ENCODE results near the gene DLX5.

The DLX5 gene

DNA sequence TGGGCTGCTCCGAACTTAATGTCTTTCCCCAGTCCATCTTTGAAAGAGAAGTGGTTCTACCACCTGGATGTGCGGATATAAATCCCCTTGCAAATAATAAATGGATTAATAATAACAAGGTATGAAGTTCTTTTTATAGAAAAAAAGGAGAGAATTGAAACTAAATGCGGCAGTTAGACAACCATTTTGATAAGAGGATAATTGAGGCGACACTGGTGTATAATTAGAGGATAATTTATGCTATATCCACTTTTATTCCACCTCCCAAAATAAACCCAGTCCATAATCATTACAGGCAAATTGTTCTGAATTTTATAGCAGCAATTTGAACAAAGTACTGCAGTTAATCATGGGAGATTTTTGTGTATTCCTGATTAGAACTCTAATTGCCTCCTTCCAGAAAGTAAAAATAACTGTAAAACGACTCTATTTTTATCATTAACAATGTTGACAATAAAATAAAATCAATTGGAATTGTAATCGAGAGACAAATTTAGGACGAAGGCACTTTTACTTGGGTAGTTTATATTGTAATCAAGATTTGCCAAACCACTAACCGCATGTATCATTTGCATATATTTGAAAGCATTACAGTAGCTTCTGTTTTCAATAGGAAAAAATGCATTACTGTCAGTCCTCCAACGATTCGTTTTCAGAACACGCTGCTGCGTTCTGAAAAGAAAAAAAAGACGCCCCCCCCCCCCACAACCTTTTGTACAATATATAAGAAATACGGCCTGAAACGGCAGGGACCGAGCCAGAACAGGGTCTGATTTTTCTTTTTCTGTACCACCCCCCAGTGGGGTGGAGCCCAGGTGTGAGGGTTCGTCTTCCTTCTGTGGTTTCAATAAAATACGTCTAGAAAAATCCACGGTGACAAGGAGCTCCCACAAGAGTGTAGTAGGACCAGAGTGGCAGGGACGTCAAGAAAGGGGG lies 20.1 kb downstream of the DLX5 start:
- DNase-seq: no peak

DNA sequence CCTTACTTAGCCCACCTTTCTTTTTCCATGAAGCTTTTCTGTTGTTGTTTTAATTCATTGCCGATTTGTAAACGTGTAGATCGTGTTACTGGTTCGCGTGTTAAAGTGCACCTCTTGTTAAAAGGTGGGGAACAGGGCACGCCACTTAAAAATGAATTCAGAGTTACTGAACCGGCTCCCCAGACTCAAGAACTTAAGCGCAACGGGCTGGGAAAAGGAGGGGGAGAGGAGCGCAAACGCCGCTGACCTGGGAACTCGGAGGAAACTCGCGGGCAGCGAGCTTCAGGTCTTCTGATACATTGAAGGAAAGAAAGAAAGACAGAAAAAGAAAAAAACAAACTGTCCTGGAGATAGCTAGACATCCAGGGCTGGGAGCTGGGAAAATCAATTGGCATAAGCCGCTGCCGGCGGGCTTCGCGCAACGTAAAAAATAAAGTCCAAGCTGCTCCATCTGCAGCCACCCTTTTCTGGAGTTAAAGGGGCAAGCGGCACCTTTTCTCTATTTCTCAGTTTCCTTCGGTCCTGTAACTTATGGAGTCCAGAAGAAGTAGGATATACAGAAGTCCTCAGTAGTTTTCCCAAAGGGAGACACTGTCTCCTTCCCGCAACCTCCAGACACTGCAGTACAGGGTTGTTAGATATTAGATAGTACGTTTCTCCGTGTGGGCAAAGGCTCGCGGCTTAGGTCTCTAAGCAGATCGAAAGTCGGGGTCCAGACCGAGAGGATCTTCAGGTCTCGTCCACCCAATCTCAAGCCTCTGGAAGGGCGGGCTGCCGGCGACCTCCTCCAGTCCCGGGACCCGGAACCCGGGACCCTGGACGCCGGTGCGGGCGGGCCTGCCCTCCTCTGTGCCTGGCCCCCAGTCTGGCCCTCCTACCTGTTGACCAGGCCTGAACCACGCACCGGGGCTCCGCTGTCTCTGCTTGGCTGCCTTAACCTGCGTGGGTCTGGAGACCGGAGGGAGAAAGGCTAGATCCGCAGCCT lies 21.1 kb downstream of the DLX5 start:
- no peak for DNase-seq

DNA sequence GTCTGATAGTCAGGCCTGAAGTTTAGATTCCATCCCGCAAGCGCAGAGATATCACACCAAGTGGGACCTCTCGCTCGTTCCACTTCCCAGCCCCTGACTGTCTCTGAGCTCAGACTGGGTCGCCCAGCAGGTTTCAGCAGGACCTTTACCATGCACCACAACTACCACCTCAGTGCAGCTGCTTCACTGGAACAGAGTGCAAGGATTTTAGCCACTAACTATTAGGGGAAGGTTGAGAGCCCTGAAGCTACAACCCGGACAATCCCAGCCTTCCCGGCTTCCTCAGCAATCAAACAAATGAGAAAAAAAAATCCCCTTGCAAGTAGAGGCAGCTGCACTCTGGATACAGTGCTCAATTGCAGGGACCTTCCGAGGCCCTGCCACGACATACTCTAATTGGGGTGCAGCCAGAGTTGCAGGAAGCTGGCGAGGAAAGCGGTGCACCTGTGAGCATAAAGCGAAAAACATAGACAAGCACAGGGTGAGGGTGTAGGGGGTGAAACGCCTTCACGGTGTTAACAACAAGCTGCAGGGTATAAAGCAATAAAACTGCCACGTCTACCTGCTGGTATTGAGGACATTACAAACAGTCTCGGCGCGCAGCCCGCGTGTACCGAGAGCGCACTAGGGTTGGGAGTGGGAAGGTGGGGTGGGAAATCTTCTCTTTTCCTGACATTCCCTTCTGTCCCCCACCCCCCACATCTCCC lies 21.9 kb downstream of the DLX5 start:
- DNase-seq: no peak

DNA sequence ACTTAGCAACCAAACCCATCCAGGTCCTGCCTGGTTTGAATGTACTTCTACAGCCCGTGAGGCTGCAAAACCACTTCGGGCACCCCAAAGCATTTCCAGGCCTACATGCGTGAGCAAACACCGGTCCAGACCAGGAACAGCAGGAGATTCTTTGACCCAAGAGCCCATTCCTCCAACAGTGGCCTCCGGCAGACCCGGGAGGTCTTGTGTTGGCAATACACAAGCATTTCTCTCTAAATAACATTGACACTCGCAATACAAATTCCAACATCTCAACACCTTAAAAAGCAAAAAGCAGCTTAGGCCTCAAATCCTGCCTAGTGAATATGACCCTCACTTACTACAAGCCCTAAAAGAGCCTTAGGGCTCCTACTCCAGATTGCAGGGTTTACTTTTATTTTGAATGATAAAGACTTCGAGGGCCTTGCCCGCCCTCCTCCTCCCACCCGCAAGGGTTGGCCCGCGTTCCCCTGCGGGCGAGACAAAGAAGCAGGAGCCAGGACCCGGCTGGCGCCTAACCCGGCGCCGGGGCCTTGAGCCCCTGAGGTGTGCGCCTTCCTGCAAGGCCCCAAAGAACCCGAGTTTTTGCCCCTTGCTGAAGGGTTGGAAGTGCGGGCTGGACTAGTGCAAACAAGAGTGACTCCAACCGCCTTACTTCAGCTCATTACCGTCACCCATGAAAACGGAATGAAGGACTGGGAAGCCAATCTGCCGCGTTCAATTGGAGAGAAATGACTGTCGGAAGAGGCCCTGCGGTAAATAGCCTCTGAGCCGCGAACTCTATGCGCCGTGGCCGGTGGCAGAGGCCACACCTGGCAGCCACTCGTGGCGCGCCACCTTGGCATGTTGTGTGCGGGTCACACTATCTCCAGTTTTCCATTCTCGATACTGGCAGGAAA lies 22.7 kb downstream of the DLX5 start:
- no peak for DNase-seq

DNA sequence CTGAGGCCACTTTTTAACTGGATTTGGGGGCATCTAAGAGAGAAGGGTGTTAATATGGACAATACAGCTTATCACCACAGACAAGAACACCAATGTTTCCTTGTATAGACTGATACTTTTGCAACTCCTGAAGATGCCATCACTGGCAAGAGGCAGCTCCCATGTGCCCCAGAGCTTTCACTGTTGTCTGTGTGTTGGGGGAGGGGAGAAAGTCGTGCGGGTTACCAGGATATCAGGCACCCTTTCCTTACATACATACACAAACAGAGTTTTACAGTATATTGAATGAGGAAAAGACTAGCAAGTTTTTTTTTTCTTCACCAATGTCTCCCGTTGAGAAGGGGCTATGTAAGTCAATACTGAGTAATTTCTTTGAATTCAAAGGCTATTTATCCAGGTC lies 23.4 kb downstream of the DLX5 start:
- no peak for DNase-seq

DNA sequence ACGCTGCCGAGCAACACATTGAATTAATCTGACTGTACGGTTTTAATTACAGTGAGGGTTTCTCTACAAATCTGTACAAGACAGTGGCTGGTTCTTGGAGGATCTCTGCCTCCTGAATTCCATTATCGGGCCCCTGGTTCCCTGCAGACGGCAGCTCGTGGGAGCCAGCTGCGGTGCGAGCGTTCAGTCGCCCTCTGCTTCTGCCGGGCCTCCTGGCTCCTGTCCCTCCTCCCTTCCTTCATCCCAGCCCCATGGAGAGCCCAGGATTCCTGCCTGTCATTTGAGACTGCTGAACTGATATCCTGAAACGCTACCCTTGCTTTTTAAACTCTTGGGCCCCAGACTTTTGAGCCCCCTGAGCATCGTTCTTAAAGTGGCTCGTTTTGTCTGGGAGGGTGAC lies 25.9 kb downstream of the DLX5 start:
- no peak for DNase-seq

DNA sequence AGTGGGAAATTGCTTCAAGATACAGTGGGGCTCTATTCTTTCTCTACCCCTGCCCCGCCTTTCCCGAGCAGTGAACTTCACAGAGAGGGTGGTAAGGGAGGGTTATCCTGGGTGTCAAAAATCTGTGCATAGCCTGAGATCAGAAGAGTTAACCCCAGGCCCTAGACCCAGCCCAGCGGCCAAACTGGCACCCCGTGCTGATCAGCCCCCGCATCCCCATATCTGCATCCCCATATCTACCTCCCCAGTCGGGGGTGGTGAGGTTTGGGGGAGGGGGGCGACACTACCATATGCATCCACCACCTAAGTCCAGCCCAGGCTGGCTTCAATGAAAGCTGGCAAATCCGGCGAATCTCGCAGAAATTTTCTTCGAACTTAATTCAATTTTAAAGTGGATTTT lies 26.3 kb downstream of the DLX5 start:
- no peak for DNase-seq

DNA sequence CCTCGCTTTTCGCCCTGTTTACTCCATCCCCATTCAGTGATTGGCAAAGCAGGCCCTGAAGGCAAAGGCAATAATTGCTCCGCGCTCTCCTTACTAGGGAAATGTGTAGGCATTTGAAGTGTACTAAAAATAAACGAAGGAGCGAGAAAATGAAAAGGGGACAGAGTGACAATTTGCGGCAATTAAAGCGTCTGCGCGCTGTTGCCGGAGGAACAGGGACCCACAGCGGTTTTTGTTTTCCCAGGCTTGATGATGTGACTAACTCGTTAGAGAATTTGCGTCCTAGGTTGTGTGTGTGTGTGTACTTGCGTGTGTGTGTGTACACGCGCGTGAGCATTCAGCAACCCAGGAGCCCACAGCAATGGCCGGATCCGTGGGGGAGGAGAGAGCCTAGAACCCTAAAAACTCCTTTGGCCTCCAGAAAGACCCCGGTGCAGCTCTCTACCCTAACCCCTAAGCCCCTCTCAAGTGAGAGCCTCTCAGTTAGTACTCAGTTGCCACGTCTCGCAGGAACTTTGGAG lies 27.1 kb downstream of the DLX5 start:
- DNase-seq: no peak

DNA sequence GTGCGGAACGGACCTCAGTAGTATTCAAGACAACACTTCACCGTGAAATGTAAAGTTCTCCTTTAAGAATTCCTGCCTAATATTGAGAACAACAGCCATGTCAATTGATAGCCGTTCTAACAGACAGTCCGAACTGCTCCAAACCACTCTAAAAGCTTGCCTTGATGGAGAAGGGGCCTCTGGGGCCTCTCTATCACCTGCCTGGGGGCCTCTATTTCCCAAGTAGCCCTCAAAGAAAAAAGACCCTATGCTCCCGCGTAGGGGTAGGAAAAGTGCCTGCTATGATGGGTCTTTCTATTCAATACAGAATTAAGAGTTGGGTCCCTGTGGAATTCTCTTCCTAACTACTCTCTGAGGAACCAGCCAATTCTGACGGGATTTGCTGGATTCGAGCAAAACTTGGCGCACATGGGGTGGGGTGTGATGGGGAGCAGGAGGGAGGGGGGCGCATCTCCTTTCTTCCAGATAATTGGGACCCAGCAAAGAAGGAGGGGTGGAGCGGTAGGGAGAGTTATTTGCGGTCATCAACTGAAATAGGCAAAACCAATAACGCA lies 27.6 kb downstream of the DLX5 start:
- DNase-seq: no peak

DNA sequence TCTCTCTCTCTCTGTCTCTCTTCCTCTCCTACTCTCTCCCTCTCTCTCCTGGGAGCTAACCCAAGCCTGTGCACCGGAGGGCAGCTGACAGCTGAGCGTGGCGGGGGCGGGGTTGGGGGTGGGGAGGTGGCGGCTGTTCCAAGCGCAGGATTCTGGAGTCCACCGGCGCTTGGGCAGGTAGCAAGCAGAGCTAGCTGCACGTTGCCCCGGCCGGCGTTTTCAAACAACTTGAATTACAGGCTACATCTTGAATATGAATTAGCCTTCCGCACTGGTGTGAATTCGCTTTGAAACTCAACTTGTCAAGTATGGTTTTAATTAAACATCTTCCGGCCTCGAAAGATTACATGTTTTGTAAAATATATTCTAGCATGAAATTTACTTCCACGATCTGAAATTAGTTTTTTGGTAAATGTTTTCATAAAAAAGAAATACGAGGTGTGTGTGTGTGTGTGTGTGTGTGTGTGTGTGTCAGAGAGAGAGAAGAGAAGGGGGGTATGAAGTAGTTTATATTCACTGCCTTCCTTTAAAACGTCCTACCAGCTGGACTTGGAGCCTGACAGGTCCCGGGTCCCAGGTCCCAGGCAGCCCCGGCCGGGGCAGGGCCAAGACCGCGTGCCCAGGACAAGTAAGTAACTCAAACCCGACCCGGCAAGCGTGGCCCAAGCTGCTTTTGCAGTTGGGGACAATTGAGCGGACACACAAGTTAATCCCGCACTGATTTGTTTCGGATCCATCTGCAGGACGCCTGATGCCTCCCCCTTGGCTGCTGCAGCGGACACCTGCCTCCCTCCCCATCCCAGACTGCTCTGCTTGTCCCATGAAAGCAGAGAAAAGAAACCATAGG lies 28.3 kb downstream of the DLX5 start:
- DNase-seq: no peak

DNA sequence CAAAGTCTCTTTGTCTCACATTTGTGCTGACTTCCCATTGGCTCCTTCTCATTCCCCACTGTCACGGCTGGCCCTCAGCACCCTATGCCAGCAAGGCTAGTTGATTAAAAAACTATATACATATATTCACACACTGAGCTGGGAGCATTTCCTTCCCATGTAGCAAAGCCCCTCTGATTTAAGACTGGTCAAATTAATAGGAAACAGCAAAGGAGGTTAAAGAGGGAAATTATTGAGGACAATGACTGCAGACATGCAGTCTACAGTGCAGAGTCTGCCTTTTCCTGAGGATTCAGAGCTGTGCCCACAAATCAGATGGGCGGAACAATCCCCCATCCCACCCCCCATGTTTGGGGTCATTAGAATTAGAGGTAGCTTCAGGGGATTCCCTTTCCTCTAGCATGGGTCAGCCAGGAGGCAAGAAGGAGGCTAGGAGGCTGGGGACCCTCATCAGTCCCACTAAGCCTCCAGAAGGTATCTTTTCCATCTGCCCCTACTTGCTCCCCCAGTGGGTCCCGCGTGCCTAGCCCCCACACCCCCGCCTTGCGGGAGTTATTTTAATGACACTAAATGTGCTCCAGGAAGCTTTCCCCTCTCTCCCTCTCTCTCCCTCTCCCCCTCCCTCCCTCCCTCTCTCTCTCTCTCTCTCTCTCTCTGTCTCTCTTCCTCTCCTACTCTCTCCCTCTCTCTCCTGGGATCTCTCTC lies 29.1 kb downstream of the DLX5 start:
- no peak for DNase-seq

DNA sequence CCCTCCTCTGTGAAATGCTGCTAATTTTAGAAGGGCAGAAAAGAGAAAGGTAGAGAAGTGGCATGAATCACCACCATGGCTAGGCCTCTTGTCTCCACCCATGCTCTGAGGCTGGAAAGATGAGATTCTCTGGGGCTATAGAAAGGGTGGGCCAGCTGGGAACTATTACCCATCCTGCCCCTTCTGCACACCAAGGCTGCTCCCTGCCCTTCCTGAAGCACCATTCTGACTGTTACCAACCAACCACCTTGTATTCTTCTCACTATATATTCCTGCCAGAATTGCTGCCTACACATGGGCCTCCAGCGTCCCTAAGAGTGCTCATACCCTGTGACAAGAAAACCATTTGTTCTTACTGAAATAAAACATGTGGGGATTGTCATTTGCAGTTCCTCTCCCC lies 30.7 kb downstream of the DLX5 start:
- DNase-seq: no peak

DNA sequence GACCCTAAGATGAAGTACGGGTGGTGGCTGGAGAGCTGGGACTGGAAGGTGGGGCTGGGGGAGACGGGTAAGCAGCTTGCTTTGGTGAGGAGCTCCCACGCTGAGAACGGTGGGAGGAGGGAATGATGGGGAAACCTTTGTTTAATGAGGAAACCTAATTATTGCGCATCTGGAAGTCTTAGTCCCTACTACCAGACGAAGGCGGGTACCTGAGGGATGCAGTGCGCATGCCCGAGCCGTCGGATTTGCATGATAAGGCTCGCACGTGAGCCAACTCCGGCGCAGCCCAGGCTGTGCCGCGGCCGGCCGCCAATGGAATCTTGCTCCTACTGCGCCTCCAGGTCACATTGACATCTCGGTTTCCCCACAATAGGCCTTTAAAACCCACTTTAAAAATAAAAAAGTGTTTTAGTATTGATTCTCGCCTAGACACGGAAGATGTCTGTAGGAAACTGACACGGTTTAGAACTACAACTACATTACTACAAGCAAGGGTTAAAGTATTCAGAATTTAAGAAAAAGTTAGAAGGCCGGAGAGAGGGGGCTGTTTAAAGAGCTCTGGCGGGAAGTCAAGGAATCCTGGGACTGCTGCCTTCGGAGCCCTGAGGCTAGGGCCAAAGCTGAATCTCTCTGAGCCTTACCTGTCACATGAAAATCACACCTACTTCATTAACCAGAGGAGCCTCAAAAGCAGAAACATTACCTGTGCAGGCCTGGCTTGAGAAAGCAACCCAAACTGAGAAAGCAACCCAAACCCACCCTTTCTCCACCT lies 31.4 kb downstream of the DLX5 start:
- no peak for DNase-seq

DNA sequence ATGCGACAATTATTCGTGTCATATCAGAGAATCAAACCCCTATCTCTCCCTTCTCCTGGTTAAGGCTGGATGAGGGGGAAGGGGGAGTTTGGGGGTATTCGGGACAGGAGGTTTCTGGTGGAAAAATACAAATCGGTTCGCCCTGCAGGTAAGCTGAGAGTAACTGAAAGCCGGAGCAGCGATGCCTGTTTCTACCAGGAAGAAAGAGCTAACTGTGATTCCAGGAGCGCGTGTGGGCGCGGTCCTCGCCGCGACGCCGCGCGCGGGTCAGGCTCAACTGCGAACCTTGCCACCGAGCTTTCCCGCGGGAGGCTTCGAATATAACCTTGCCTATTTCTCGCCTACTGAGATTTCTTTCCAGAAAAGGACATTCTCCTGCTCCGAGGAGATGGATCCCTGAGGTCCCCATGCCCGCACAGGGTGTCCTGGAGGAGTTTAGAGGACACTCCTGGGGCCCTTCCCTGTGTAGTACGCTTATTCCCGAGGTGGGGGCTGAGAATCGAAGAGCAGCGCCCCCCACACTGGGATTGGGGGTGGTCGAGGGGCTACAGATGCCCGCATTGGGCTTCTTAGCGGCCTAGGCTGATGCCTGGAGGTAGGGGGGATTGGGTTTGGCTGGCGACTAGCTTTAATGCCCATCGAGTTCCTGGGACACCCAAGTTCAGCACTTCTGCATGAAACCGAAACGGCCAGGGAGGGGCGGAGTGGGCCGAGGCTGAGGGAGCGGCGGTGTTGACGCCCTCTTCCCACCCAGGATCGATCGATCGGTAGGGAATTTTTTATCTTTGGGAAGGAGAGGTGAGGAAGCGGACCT lies 32.2 kb downstream of the DLX5 start:
- DNase-seq: no peak

DNA sequence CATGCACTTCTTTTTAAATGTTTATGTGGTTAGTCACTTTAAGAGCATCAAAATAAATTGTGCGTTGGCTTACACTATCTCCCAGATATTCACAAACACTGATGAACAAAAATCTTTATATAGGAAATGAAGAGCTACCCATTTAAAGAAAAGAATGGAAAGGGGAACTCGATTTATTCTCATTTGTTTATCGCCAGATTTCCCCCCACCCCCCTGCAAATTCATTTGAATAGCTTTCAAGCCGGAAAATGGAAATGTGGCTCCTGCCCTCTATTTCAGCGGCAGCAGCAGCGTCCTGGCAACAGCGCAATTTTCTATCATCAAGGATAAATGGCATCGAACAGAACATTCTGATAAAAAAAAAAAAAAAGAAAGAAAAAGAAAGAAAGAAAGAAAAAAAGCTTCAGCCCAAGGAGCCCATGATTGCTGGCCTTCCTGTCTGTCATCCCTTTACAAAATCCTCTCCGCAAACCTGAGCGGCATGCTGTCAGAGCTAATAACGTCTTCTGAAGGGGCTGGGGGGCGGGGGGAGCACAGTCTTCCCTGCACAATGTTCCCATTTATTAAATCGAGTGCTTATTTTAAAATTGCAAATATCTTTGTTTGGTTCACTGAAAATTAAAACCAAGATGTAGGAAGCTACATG lies 33.0 kb downstream of the DLX5 start:
- DNase-seq: no peak

DNA sequence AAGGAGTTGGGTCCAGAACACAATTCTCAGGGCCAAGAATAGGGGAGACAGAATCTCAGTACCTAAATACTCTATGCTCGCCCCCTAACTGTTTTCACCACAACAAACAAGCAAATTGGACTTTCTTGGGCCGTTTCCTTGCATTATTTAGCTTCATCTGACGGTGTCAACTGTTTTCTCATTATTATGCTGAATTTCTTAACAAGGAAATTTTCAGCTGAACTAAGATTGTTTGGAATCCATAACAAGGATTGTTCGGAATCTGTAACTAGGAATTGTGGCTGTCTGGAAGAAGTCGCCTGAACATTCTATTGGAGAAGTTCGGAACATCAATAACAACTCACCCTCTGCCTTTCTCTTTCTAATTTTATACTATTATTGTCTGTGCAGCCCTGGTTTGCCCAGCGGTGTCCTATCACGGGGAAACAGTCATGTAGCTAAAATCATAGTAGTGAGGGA lies 34.7 kb downstream of the DLX5 start:
- no peak for DNase-seq

DNA sequence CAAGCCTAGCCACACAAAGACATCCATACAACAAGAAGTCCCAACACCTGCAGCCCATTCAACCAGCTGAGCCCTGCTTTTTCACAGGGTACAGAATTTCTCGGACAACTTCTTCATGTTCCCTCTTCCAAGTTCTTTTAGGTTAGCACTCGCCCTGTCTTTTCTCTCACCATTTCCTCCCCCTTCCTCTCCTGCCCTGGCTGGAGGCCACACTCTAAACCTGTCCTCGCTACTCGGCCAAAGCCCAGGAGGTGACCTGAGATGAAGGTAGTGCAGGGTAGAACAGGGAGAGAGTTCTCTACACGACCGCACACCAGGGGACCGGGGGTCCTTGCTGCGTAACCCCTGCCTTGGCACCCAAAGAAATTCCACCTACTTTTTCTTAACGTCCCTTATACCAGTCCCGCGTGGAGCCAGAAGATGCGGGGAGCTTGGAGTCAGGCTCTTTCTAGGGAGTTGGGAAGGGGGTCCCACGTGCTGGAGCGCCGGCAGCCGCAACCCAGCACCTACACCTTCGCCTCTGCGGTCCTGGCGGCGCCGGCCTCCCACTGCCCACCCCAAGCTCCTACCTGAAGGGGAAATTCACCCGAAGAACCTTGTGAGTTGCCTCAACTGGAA lies 35.3 kb downstream of the DLX5 start:
- DNase-seq: no peak
